Coronary artery (tissue), 2 donors: ENCODE data around the gene C12orf43.

Experiments
- DNase-seq: peaks from one replicate; pipeline ENCODE4 v3.0.0-alpha.2; 2017; ENCODE audit warnings: low spot score
- H3K27ac ChIP-seq, 2 donors: fragments of 200-600 bp; sonication (generic); one replicate each; pipeline ENCODE4 v1.5.1; 2016 to 2019
- H3K4me3 ChIP-seq: fragments of 200-600 bp; sonication (generic); 2 replicates; pipeline ENCODE4 v1.5.1; 2016; ENCODE audit warnings: mild to moderate bottlenecking, moderate library complexity
- TF ChIP-seq, protein P1 (sequence below): fragments of 200-600 bp; sonication (generic); IDR thresholded peaks from one replicate; pipeline ENCODE4 v1.5.1; 2019; ENCODE audit warnings: antibody characterized with exemption

Gene C12orf43

DNA sequence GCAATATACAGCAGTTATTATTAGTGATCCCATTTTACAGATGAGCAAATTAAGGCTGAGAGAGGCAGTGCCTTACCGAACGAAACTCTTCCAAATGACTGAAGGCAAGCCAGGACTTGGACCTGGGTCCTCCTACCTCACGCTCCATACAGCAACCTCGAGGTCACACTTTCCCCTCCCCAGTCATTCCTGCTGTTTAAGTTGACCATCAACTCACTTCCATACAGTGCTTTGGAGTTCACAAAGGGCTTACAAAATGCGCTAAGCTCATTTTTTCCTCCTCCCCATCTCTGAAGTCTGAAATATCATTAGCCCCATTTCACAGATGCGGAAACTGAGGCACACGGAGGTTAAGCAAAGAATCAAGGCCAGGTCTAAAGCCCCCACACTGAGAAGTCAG lies 33.6 kb downstream of the C12orf43 start:
- TF ChIP-seq, protein P1, sequence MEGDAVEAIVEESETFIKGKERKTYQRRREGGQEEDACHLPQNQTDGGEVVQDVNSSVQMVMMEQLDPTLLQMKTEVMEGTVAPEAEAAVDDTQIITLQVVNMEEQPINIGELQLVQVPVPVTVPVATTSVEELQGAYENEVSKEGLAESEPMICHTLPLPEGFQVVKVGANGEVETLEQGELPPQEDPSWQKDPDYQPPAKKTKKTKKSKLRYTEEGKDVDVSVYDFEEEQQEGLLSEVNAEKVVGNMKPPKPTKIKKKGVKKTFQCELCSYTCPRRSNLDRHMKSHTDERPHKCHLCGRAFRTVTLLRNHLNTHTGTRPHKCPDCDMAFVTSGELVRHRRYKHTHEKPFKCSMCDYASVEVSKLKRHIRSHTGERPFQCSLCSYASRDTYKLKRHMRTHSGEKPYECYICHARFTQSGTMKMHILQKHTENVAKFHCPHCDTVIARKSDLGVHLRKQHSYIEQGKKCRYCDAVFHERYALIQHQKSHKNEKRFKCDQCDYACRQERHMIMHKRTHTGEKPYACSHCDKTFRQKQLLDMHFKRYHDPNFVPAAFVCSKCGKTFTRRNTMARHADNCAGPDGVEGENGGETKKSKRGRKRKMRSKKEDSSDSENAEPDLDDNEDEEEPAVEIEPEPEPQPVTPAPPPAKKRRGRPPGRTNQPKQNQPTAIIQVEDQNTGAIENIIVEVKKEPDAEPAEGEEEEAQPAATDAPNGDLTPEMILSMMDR = no peak
- DNase-seq = no peak
- Histone ChIP-seq H3K4me3 (no peak overlapping the region), H3K27ac (no peak overlapping the region)

DNA sequence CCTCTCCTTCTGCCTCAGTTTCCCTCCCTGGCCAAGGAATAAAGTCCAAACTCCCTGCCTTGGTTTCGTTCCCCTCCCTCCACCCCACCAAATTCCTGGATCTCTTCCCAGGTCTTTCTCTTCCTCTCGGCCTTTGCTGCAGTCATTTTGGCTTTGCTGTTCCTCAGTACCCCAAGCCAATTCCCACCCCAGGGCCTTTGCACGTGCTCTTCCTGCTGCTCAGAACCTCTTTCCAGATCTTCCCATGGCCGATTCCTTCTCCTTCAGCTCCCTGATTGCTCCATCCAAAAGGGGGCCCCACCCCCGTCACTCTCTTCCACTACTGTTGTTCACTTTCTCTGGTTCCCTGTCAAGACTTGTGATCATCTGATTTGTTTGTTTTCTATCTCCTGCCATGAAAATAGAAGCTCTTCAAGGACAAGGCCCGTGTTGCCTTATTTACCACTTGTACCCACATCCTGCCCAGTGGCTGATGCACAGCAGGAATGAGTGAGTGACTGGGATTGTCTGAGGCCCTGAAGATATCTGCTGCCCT lies 34.8 kb downstream of the C12orf43 start:
- H3K4me3 ChIP-seq = no peak overlapping the region
- no peak for DNase-seq
- H3K27ac ChIP-seq = no peak overlapping the region
- TF ChIP-seq, protein P1 = no peak

DNA sequence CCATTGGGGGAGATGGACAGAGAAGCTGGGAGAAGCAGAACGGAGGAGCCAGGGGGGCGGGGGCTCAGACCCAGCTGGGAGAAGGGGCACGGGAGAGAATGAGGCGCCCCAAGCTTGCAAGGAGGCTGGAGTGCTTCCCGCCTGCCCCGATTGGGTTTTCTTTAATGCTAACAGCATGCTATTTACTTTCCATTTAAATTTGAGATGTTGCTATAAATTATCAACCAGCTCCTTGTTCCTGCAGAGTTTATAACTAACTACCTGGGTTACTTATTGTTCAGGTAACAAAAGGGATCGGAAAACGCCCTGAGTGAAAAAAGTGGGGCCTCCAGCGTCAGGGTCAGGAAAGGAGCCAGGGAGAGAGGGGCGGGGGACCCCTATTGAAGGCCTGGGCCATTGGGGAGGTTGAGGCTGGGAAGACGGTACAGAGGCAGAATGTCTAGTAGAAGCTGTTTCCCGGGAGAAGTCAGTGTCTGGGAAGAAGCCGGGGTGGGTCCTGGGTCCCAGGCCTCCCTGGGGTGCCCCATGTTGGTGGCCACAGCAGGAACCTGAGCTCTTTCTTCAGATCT lies 35.4 kb downstream of the C12orf43 start:
- TF ChIP-seq, protein P1 = no peak
- no peak overlapping the region for H3K27ac ChIP-seq
- no peak overlapping the region for H3K4me3 ChIP-seq
- no peak for DNase-seq

DNA sequence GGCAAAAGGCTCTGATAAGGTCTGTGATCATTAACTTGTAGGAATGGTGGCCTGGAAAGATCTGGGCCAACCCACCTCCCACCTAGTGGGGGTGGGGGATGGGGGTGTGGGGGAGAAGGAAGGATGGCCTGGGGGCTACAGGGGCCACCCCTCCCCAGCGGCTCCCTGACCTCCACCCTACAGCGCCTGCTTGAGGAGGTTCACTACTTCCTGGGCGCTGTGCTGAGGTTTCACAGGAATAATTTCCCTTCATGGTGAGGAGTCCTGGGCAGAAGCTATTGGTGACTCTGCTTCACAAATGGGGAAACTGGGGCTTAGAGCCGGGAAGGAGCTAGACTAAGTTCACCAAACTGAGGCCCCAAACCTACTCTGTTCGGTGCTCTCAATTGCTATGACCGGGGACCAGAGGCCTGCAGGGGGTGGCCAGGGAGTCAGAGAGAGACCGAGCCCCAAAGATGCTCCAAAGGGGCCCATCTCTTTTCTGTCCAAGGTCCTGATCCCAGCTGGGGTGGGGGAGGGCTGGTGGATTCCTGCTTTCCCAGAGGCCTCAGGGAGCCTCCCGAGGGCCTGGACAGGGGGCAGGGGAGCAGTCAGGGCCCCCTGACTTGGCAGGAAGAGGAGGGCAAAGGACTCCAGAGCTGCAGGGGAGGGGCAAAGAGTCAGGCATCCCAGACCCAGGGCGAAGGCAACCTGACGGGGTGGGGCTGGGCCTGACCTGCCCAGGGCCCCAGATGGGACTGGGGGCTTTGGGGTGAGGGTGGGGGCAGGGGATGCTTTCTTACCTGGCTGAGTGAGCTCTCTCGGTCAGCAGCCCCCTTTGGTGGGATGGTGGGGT lies 36.2 kb downstream of the C12orf43 start:
- TF ChIP-seq, protein P1 = no peak
- H3K27ac ChIP-seq = no peak overlapping the region

DNA sequence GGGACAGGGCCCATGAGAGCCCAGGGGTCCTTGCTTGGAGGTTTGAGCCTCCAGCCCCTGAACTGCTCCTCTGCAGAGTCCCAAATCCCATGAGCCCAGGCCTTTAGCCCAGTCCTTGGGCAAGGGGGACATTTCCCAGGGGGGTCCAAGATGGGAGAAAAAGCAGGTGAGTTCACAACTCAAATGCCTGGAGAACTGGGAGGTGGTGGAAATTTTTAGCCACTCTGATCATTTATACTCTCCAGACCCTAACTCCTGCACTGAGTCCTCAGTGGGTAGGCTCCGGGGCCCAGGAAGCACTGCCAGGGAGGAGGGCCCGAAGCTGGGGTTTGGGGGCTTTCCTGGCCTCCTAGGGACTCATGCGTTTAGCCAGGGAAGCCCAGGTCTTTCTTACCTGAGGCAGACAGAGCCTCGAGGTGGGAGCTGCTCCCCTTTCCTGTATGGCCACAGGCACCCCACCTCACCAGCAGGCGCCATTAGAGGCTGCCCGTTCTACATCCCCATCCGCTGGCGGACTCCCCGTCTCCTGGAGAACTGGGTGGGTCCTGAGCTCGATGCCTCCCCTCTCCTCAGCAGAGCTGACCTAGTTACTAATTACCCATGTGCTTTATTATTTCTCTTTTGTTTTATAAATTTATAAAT lies 36.9 kb downstream of the C12orf43 start:
- TF ChIP-seq, protein P1 = no peak
- H3K27ac ChIP-seq = no peak overlapping the region
- DNase-seq = no peak
- H3K4me3 ChIP-seq = no peak overlapping the region

More for the DNA sequence above, 36.2 kb downstream of the C12orf43 start:
- DNase-seq = no peak
- H3K4me3 ChIP-seq = no peak overlapping the region

DNA sequence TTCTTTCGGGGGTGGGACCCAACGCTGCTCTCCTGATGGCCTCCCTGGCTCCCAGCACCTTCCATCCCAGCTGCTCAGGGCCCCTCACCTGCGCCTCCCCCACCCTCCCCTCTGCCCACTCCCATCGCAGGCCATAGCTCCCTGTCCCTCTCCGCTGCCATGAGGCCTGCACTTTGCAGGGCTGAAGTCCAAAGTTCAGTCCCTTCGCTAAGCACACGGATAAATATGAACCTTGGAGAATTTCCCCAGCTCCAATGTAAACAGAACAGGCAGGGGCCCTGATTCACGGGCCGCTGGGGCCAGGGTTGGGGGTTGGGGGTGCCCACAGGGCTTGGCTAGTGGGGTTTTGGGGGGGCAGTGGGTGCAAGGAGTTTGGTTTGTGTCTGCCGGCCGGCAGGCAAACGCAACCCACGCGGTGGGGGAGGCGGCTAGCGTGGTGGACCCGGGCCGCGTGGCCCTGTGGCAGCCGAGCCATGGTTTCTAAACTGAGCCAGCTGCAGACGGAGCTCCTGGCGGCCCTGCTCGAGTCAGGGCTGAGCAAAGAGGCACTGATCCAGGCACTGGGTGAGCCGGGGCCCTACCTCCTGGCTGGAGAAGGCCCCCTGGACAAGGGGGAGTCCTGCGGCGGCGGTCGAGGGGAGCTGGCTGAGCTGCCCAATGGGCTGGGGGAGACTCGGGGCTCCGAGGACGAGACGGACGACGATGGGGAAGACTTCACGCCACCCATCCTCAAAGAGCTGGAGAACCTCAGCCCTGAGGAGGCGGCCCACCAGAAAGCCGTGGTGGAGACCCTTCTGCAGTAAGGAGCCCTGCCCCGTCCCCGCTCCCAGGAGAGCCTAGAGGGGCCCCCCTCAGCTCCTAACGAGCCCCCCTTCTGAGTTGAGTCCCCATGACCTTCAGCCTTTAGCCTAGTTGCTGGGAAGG lies 37.7 kb downstream of the C12orf43 start, which contains the start of gene HNF1A:
Gene HNF1A, plus strand, starts transcription at position 248 of the 924 bp plus-strand sequence. Its CDS starts 226 bp downstream, at position 474.
- H3K4me3 ChIP-seq = no peak within 1 kb of the TSS
- H3K27ac ChIP-seq = no peak within 1 kb of the TSS
- DNase-seq = no peak
- TF ChIP-seq, protein P1 = no peak
